GM23338 (cell line): Measurements from ENCODE around the gene ACSF2. TPM values are rescaled to one million over a fixed set of nuclear protein-coding genes. Genes with fewer than 3 reads are reported as not detected.

Experiments
- ATAC-seq: fragments of 200-7000 bp; cut with Tn5 transposase; 3 replicates; pipeline ENCODE4 v1.9.1; 2020
- DNase-seq: peaks from one replicate; pipeline ENCODE4 v3.0.0-alpha.2; 2015; ENCODE audit warnings: low spot score
- H2AFZ ChIP-seq: fragments of 200-600 bp; sonication (generic); 2 replicates; pipeline ENCODE4 v1.8.0; 2016; ENCODE audit warnings: antibody characterized with exemption, mild to moderate bottlenecking, moderate library complexity
- H3F3A ChIP-seq: fragments of 200-600 bp; sonication (generic); replicated peaks from 2 replicates; pipeline ENCODE4 v1.8.0; 2017; ENCODE audit warnings: antibody characterized with exemption, mixed run types, low read depth
- H3K27ac ChIP-seq: fragments of 200-600 bp; sonication (generic); 2 replicates; pipeline ENCODE4 v1.6.1; 2016; ENCODE audit warnings: low read depth
- H3K27me3 ChIP-seq: fragments of 200-600 bp; sonication (generic); 2 replicates; pipeline ENCODE4 v1.8.0; 2016; ENCODE audit warnings: mild to moderate bottlenecking, mixed run types, moderate library complexity; ENCODE audit not compliant: insufficient read depth
- H3K36me3 ChIP-seq: fragments of 200-600 bp; sonication (generic); 2 replicates; pipeline ENCODE4 v1.8.0; 2016; ENCODE audit warnings: mild to moderate bottlenecking; ENCODE audit not compliant: insufficient read depth
- H3K4me1 ChIP-seq: fragments of 200-600 bp; sonication (generic); 2 replicates; pipeline ENCODE4 v1.8.0; 2016; ENCODE audit warnings: mild to moderate bottlenecking, moderate library complexity; ENCODE audit not compliant: insufficient read depth
- H3K4me2 ChIP-seq: fragments of 200-600 bp; sonication (generic); 2 replicates; pipeline ENCODE4 v1.7.1; 2017; ENCODE audit warnings: mixed run types
- H3K4me3 ChIP-seq: fragments of 200-600 bp; sonication (generic); 2 replicates; pipeline ENCODE4 v1.6.1; 2016; ENCODE audit warnings: mixed run types
- H3K79me2 ChIP-seq: fragments of 200-600 bp; sonication (generic); replicated peaks from 2 replicates; pipeline ENCODE4 v1.8.0; 2017; ENCODE audit warnings: mild to moderate bottlenecking; ENCODE audit not compliant: insufficient read depth
- H3K9me2 ChIP-seq: fragments of 200-600 bp; sonication (generic); 2 replicates; pipeline ENCODE4 v1.8.0; 2017; ENCODE audit not compliant: insufficient read depth
- H4K20me1 ChIP-seq: fragments of 200-600 bp; sonication (generic); replicated peaks from 2 replicates; pipeline ENCODE4 v1.8.0; 2017; ENCODE audit warnings: mild to moderate bottlenecking; ENCODE audit not compliant: insufficient read depth
- H3K27ac Mint-ChIP-seq: 2 replicates; pipeline ENCODE4 v1.8.0; 2020; ENCODE audit warnings: inconsistent platforms, mild to moderate bottlenecking, moderate library complexity, mixed read lengths
- H3K27me3 Mint-ChIP-seq: 3 replicates; pipeline ENCODE4 v1.8.0; 2022; ENCODE audit warnings: low read depth, mild to moderate bottlenecking, moderate library complexity, mixed read lengths, inconsistent platforms; ENCODE audit not compliant: insufficient read depth, poor library complexity
- H3K36me3 Mint-ChIP-seq: 3 replicates; pipeline ENCODE4 v1.8.0; 2021; ENCODE audit warnings: low read depth, mild to moderate bottlenecking, inconsistent platforms, moderate library complexity, mixed read lengths
- H3K4me1 Mint-ChIP-seq: 3 replicates; pipeline ENCODE4 v1.8.0; 2020; ENCODE audit warnings: mild to moderate bottlenecking, inconsistent platforms, mixed read lengths
- H3K4me3 Mint-ChIP-seq: 3 replicates; pipeline ENCODE4 v1.8.0; 2021; ENCODE audit warnings: moderate library complexity, mild to moderate bottlenecking, inconsistent platforms, mixed read lengths
- H3K9me3 Mint-ChIP-seq: 3 replicates; pipeline ENCODE4 v1.8.0; 2020; ENCODE audit warnings: moderate library complexity, mild to moderate bottlenecking, inconsistent platforms, mixed read lengths
- CREB1 ChIP-seq: fragments of 250-450 bp; sonication (Bioruptor Pico); IDR thresholded peaks from 2 replicates; pipeline ENCODE4 v1.5.0; 2020; ENCODE audit warnings: low read depth, mild to moderate bottlenecking, moderate library complexity
- CTCF ChIP-seq, 2 experiments: fragments of 200-600 bp in 1 of 2; sonication (generic) in 1 of 2; conservative IDR thresholded peaks; 2 replicates each; pipeline versions ENCODE4 v1.5.1 to v1.6.1; 2016 to 2017; ENCODE audit warnings: antibody characterized with exemption in 2 of 2, low read depth in 2 of 2, mild to moderate bottlenecking in 2 of 2, moderate library complexity in 1 of 2
- ETS1 ChIP-seq: IDR thresholded peaks from 2 replicates; pipeline ENCODE4 v1.6.1; 2016; ENCODE audit warnings: antibody characterized with exemption
- EZH2 ChIP-seq: fragments of 200-600 bp; sonication (generic); IDR thresholded peaks from one replicate; pipeline ENCODE4 v1.8.0; 2017; ENCODE audit warnings: antibody characterized with exemption, mild to moderate bottlenecking, low read depth; ENCODE audit not compliant: unreplicated experiment
- EZH2phosphoT487 ChIP-seq: fragments of 200-600 bp; sonication (generic); IDR thresholded peaks from one replicate; pipeline ENCODE4 v1.8.1; 2018; ENCODE audit warnings: antibody characterized with exemption; ENCODE audit not compliant: unreplicated experiment
- JUNB ChIP-seq: IDR thresholded peaks from one replicate; pipeline ENCODE4 v1.6.1; 2016; ENCODE audit warnings: antibody characterized with exemption; ENCODE audit not compliant: unreplicated experiment
- NANOG ChIP-seq: IDR thresholded peaks from 2 replicates; pipeline ENCODE4 v1.6.1; 2016; ENCODE audit warnings: antibody characterized with exemption, borderline replicate concordance
- POLR2AphosphoS5 ChIP-seq: IDR thresholded peaks from 2 replicates; pipeline ENCODE4 v1.6.1; 2016; ENCODE audit warnings: antibody characterized with exemption, low read depth
- STAT1 ChIP-seq: IDR thresholded peaks from one replicate; pipeline ENCODE4 v1.6.1; 2016; ENCODE audit warnings: antibody characterized with exemption; ENCODE audit not compliant: unreplicated experiment
- ZNF114 ChIP-seq: fragments of 250-450 bp; sonication (Bioruptor Pico); IDR thresholded peaks from 2 replicates; pipeline ENCODE4 v1.5.0; 2020; ENCODE audit warnings: mild to moderate bottlenecking, moderate library complexity
- ZNF331 ChIP-seq: fragments of 250-450 bp; sonication (Bioruptor Pico); IDR thresholded peaks from 2 replicates; pipeline ENCODE4 v1.5.0; 2020; ENCODE audit warnings: low read depth, mild to moderate bottlenecking, moderate library complexity
- ZNF462 ChIP-seq: fragments of 250-450 bp; sonication (Bioruptor Pico); IDR thresholded peaks from 2 replicates; pipeline ENCODE4 v1.5.0; 2020; ENCODE audit warnings: mild to moderate bottlenecking, moderate library complexity
- polyA plus RNA-seq: library from polyadenylated mRNA; unstranded; fragments of >200 nt; fragmentation: Nextera tagmentation; extraction: Ambion mirVana; gene quantifications from 2 replicates; pipeline ENCODE4 v1.2.1, GENCODE V29; 2016
- total RNA-seq: library from RNA; depleted of rRNA; stranded (reverse); fragments of >200 nt; shearing (Covaris generic); gene quantifications from 2 replicates; pipeline ENCODE4 v1.2.3, GENCODE V29; 2014
- TF ChIP-seq, protein P1 (sequence below): IDR thresholded peaks from one replicate; pipeline ENCODE4 v1.6.1; 2018; ENCODE audit warnings: antibody characterized with exemption; ENCODE audit not compliant: unreplicated experiment

ACSF2 gene
- total and polyA plus RNA-seq, 2 experiments from 2014 or later, result 6.9 to 12.4 TPM

DNA sequence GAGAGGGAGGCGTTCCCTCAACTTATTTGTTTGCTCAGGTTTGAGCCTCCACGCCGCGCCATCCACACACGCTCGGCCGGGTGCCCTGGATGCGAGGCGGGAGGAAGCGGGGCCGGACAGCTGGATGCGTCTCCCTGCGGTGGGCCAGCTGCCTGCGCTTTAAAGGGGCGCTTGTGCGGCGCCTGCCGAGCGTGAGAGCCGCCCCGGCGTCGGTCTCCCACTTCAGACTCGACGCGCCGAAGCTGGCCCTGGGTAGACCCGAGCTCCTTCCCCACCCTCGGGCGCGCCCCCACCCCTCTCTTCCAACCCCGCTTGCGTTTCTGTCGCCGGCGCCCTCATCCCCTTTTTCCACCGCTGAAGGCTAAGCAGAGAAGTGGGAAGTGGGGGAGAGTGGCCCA is 43.2 kb downstream of the ACSF2 start:
- Histone ChIP-seq H3K9me2 (no peaks in the 10 kb centered on the region), H4K20me1 (peaks cover 7% of the 10 kb centered on the region; the same call in 1 of the 2 replicates), H3K4me2 (peak overlapping the region; percentile 95), H3K4me3 (peak overlapping the region; percentile 74), H3K27me3 (peaks cover 34% of the 10 kb centered on the region), H3K79me2 (no peaks in the 10 kb centered on the region), H3K27ac (no peak overlapping the region), H3F3A (0 out of 2 replicates have a peak, but pooled peaks cover 4% of the 10 kb centered on the region), H3K4me1 (peaks cover 16% of the 10 kb centered on the region; the same call in 1 of the 2 replicates), H2AFZ (0 out of 2 replicates have a peak overlapping the region, but pooled peaks have one; percentile 66), H3K36me3 (no peaks in the 10 kb centered on the region)
- Mint-ChIP-seq H3K4me3 (peak overlapping the region; percentile 61; the same call in 2 of the 3 replicates), H3K27ac (no peak overlapping the region), H3K4me1 (peaks cover 21% of the 10 kb centered on the region), H3K36me3 (peaks cover 4% of the 10 kb centered on the region; the same call in 1 of the 3 replicates), H3K27me3 (peaks cover 37% of the 10 kb centered on the region), H3K9me3 (no peaks in the 10 kb centered on the region; the same call in 2 of the 3 replicates)
- peak; percentile 50 for DNase-seq
- ATAC-seq, result peak; percentile 42
- TF ChIP-seq JUNB (no peak), ZNF114 (CRISPR knock-in tag) (no peak), EZH2 (no peak), EZH2phosphoT487 (no peak), POLR2AphosphoS5 (no peak), ETS1 (no peak), ZNF462 (CRISPR knock-in tag) (no peak), STAT1 (no peak), NANOG (no peak), ZNF331 (CRISPR knock-in tag) (no peak), CTCF (conservative IDR thresholded peaks at IDR 0.05; ENCODE audit: low read depth in 2 of 2) (no peak), CREB1 (no peak)
- TF ChIP-seq, protein P1, sequence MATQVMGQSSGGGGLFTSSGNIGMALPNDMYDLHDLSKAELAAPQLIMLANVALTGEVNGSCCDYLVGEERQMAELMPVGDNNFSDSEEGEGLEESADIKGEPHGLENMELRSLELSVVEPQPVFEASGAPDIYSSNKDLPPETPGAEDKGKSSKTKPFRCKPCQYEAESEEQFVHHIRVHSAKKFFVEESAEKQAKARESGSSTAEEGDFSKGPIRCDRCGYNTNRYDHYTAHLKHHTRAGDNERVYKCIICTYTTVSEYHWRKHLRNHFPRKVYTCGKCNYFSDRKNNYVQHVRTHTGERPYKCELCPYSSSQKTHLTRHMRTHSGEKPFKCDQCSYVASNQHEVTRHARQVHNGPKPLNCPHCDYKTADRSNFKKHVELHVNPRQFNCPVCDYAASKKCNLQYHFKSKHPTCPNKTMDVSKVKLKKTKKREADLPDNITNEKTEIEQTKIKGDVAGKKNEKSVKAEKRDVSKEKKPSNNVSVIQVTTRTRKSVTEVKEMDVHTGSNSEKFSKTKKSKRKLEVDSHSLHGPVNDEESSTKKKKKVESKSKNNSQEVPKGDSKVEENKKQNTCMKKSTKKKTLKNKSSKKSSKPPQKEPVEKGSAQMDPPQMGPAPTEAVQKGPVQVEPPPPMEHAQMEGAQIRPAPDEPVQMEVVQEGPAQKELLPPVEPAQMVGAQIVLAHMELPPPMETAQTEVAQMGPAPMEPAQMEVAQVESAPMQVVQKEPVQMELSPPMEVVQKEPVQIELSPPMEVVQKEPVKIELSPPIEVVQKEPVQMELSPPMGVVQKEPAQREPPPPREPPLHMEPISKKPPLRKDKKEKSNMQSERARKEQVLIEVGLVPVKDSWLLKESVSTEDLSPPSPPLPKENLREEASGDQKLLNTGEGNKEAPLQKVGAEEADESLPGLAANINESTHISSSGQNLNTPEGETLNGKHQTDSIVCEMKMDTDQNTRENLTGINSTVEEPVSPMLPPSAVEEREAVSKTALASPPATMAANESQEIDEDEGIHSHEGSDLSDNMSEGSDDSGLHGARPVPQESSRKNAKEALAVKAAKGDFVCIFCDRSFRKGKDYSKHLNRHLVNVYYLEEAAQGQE, result no peak
